AG10803 (cell line): ENCODE data around the gene LUC7L3.

Source experiments
- DNase-seq: peaks from one replicate; pipeline ENCODE4 v3.0.0; 2010; ENCODE audit warnings: low read depth
- H3K4me3 ChIP-seq: 2 replicates; pipeline ENCODE4 v1.5.1; 2011; ENCODE audit warnings: mild to moderate bottlenecking, low read length, control low read depth
- TF ChIP-seq, protein P1 (sequence below): conservative IDR thresholded peaks from 2 replicates; pipeline ENCODE4 v1.5.1; 2011; ENCODE audit warnings: mild to moderate bottlenecking, low read length, control low read depth, inconsistent platforms

The LUC7L3 gene

GRCh38 chr17:50783193-50783660 is 63.8 kb downstream of the LUC7L3 start:
- H3K4me3 ChIP-seq: no peak overlapping the region
- TF ChIP-seq, protein P1, sequence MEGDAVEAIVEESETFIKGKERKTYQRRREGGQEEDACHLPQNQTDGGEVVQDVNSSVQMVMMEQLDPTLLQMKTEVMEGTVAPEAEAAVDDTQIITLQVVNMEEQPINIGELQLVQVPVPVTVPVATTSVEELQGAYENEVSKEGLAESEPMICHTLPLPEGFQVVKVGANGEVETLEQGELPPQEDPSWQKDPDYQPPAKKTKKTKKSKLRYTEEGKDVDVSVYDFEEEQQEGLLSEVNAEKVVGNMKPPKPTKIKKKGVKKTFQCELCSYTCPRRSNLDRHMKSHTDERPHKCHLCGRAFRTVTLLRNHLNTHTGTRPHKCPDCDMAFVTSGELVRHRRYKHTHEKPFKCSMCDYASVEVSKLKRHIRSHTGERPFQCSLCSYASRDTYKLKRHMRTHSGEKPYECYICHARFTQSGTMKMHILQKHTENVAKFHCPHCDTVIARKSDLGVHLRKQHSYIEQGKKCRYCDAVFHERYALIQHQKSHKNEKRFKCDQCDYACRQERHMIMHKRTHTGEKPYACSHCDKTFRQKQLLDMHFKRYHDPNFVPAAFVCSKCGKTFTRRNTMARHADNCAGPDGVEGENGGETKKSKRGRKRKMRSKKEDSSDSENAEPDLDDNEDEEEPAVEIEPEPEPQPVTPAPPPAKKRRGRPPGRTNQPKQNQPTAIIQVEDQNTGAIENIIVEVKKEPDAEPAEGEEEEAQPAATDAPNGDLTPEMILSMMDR: peak; percentile 97
- peak; percentile 81 for DNase-seq

DNA sequence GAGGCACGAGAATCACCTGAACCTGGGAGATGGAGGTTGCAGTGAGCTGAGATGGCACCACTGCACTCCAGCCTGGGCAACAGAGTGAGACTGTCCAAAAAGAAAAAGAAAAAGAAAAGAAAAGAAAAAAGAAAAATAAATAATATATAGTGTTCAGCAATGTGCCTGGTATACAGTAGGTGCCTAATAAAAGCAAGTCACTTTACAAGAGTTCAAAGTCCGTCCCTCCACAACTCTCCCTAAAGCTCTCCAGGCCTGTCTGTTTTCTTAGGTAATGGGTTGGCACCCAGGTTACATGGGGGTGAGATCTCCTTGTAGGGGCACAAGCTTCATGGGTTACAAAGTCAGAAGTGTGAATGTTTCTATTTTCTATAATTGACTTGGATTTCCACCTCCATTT is 64.5 kb downstream of the LUC7L3 start:
- no peak for DNase-seq
- TF ChIP-seq, protein P1: no peak

GRCh38 chr17:50785126-50785525 is 65.7 kb downstream of the LUC7L3 start:
- TF ChIP-seq, protein P1: no peak
- no peak for DNase-seq
- H3K4me3 ChIP-seq: no peak overlapping the region

More for the DNA sequence above, 64.5 kb downstream of the LUC7L3 start:
- no peak overlapping the region for H3K4me3 ChIP-seq

- peak; percentile 51 for DNase-seq
- no peak overlapping the region for H3K4me3 ChIP-seq
- TF ChIP-seq, protein P1: no peak
These were observed 66.7 kb downstream of the LUC7L3 start for GRCh38 chr17:50785946-50786570.

GRCh38 chr17:50787106-50787505 is 67.7 kb downstream of the LUC7L3 start:
- H3K4me3 ChIP-seq: no peak overlapping the region
- peak; percentile 11 for DNase-seq
- TF ChIP-seq, protein P1: no peak

DNA sequence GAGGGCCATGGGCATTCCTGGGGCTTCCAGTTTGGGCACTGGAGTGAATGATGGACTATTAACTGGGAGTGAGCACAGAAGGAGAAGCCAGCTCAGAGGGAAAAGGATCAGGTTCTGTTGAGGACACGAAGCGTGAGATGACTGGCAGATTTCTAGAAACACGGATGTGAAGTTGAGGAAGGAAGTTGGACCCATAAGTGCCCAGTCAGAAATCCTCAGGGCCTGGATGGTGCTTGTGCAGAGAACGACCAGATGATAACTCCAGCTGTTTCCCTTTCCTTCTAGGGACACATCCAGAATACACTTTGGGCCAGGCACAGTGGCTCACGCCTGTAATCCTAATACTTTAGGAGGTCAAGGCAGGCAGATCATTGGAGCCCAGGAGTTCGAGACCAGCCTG is 71.2 kb downstream of the LUC7L3 start:
- no peak overlapping the region for H3K4me3 ChIP-seq
- no peak for DNase-seq
- TF ChIP-seq, protein P1: no peak

- TF ChIP-seq, protein P1: no peak
- H3K4me3 ChIP-seq: no peak overlapping the region
- no peak for DNase-seq
These were observed 72.7 kb downstream of the LUC7L3 start for GRCh38 chr17:50792132-50792531.
